AG04449 (cell line): ENCODE data around the gene EIF4H.

ENCODE experiments used
- CTCF ChIA-PET: fragments of 350-600 bp; formaldehyde crosslinking; extraction: SDS; loops from one replicate; lab custom pipeline; 2021; ENCODE audit warnings: antibody characterized with exemption; lab: Yijun Ruan, JAX
- POLR2A ChIA-PET: fragments of 400-600, 350-600 bp; formaldehyde crosslinking; extraction: SDS; loops from one replicate; lab custom pipeline; 2020; ENCODE audit warnings: antibody characterized with exemption, inconsistent platforms; lab: Yijun Ruan, JAX
- DNase-seq: peaks from one replicate; pipeline ENCODE4 v3.0.0-alpha.2; 2010; ENCODE audit warnings: low read depth, low spot score
- H3K4me3 ChIP-seq: 2 replicates; pipeline ENCODE4 v1.5.1; 2011; ENCODE audit warnings: low read depth, mild to moderate bottlenecking, control low read depth, low read length
- CTCF ChIP-seq: IDR thresholded peaks from one replicate; pipeline ENCODE4 v1.5.1; 2011; ENCODE audit warnings: mild to moderate bottlenecking, moderate library complexity, low read length, control low read depth, inconsistent platforms; ENCODE audit not compliant: insufficient read depth; ENCODE audit errors: missing control alignments

EIF4H gene

GRCh38 chr7:74138945-74139843 lies 35.0 kb upstream of the EIF4H start:
- ChIA-PET CTCF (interaction anchor here (1.4 kb wide), 1 partner anchor 12 kb away, joined by 5 read pairs; no protein-coding TSS in a partner anchor), POLR2A (no interaction called here)
- no peak for DNase-seq
- no peak for TF ChIP-seq CTCF
- no peak overlapping the region for H3K4me3 ChIP-seq

GRCh38 chr7:74141705-74142104 lies 32.5 kb upstream of the EIF4H start:
- no peak overlapping the region for H3K4me3 ChIP-seq
- no peak for TF ChIP-seq CTCF
- POLR2A ChIA-PET = no interaction called here
- no peak for DNase-seq
- CTCF ChIA-PET = interaction anchor here (1.1 kb wide), 1 partner anchor 115 kb away, joined by 4 read pairs; no protein-coding TSS in a partner anchor

- TF ChIP-seq CTCF = no peak
- DNase-seq = no peak
- ChIA-PET CTCF (interaction anchor here (1.1 kb wide), 1 partner anchor 75 kb away, joined by 3 read pairs; no protein-coding TSS in a partner anchor), POLR2A (no interaction called here)
- H3K4me3 ChIP-seq = no peak overlapping the region
Observed at GRCh38 chr7:74143383-74143782, 30.8 kb upstream of the EIF4H start.

GRCh38 chr7:74148491-74148890 lies 25.7 kb upstream of the EIF4H start:
- no peak for TF ChIP-seq CTCF
- H3K4me3 ChIP-seq = no peak overlapping the region
- DNase-seq = no peak
- POLR2A ChIA-PET = no interaction called here
- CTCF ChIA-PET = no interaction called here

GRCh38 chr7:74149071-74149470 lies 25.1 kb upstream of the EIF4H start:
- ChIA-PET CTCF (interaction anchor here (0.8 kb wide), 1 partner anchor 81 kb away, joined by 4 read pairs; no protein-coding TSS in a partner anchor), POLR2A (no interaction called here)
- DNase-seq = no peak
- no peak overlapping the region for H3K4me3 ChIP-seq
- no peak for TF ChIP-seq CTCF

GRCh38 chr7:74149603-74150002 lies 24.6 kb upstream of the EIF4H start:
- H3K4me3 ChIP-seq = no peak overlapping the region
- no peak for DNase-seq
- TF ChIP-seq CTCF = no peak
- ChIA-PET CTCF (interaction anchor here (0.8 kb wide), 1 partner anchor 81 kb away, joined by 4 read pairs; no protein-coding TSS in a partner anchor), POLR2A (interaction anchor here (0.6 kb wide), 1 partner anchor 12 kb away, joined by 3 read pairs; no protein-coding TSS in a partner anchor)
